Activated gamma-delta T cell (primary cell): Measurements from ENCODE around the gene EYS.

Source experiments
- DNase-seq: peaks from one replicate; lab custom pipeline; 2025; lab: John Stamatoyannopoulos, UW

EYS gene

DNA sequence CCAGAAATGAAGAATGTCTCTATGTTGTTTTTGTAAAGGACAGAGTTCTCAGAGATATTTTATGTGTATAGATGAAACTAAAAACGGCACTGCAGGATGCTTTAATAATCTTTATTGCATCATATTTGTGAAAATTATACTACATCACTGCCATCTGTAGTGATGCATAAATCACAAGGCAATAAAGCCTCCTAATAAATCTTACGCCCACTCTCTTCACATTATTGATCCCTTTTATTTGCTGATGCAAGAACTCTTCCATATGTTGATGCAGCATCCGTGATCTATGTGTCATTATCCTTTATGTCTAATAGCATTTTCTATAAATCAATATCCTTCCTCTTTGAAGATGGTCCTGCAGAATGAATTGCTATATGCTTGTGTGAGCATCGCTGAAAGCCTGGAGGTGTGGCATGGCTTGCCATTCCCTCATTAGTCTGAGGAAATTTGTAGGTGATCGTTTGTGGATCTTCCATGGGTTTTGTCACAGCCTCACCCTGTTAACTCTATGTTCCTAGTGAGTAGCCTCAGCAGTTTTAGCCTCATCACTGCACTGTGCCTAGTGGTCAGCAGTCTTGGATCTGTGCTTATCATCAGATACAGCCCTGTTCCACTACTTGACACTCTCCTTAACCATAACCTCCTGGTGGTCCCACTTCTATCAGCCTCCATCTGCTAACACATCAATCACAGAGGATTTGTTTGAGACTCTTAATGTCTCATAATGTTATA lies 983.5 kb downstream of the EYS start:
- DNase-seq, result no peak

- DNase-seq, result no peak
Measured at GRCh38 chr6:64721865-64722264, 985.2 kb downstream of the EYS start.

GRCh38 chr6:64717281-64717680 lies 989.7 kb downstream of the EYS start:
- DNase-seq, result no peak

GRCh38 chr6:64715624-64716023 lies 991.4 kb downstream of the EYS start:
- no peak for DNase-seq

DNA sequence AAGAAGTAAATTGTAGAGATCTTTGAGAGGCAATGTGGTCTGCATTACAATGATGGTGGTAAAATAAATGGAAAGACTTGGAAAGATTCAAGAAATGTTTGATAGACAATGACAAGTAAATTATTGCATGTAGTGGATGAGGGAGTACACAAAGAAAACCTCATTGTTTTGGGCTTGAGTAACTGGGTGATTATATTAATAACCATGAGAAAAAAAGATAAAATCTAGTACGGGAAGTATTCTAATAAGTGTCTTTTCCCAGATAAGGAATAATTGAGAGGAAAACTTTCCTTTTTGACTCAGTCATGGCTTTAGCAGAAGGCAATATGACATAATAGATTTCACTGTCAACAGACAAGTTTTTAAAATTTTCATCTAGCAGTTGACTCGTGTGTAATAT lies 993.0 kb downstream of the EYS start:
- no peak for DNase-seq

GRCh38 chr6:64713175-64713574 lies 993.9 kb downstream of the EYS start:
- DNase-seq, result no peak

GRCh38 chr6:64712606-64713005 lies 994.4 kb downstream of the EYS start:
- DNase-seq, result no peak

- DNase-seq, result no peak
Measured at GRCh38 chr6:64703922-64704321, 1003.1 kb downstream of the EYS start.

DNA sequence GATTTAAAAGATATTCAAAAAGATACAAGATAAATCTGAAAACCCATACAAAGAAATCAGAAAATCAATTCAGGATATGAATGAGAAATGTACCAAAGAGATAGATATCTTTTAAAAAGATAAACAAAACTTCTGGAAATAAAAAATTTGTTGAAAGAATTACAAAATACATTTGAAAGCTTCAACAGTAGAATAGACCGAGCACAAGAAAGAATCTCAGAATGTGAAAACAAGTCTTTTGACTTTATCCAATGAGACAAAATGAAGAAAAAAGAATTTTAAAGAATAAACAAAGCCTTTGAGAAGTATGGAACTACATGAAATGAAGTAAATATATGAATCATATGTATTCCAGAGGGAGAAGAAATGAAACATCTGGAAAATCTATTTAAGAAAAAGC lies 1011.0 kb downstream of the EYS start:
- no peak for DNase-seq

- no peak for DNase-seq
Measured at GRCh38 chr6:64694356-64694755, 1012.7 kb downstream of the EYS start.

- no peak for DNase-seq
Measured at GRCh38 chr6:64691064-64691463, 1016.0 kb downstream of the EYS start.

- DNase-seq, result no peak
Measured at GRCh38 chr6:64685401-64685800, 1021.6 kb downstream of the EYS start.

- no peak for DNase-seq
Measured at GRCh38 chr6:64683682-64684081, 1023.3 kb downstream of the EYS start.

DNA sequence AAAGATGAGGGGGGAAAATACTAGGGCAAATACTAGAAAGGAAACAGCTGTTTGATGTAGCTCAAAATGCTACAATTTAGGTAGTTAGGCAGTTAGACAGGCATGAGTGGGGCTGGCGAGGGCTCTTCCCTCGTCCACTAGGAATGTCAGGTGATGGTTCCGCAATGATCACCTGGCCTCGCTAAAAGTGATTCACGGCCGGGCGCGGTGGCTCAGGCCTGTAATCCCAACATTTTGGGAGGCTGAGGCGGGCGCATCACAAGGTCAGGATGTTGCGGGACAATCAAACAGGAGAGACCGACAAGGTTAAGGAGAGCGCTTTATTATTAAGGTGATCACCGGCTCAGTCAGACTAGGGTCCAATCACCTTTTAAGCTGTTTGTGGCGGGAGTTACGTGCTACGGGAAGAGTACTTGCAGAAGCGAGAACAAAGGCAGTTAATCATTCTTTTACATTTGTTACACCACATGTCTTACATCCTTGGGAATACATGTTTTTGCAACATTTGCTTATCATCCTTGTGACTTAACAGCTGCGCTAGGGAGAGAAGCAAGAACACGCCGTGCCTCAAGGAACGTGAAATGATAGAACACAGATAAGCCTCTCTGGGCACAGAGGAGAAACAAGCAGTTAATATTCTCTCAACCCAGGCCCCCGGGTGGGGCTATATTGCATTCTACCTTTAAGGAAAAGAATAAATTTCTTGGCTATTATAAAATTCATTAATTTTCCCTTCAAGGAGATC lies 1025.4 kb downstream of the EYS start:
- no peak for DNase-seq

- no peak for DNase-seq
Measured at GRCh38 chr6:64680446-64680845, 1026.6 kb downstream of the EYS start.

GRCh38 chr6:64679416-64679815 lies 1027.6 kb downstream of the EYS start:
- no peak for DNase-seq

DNA sequence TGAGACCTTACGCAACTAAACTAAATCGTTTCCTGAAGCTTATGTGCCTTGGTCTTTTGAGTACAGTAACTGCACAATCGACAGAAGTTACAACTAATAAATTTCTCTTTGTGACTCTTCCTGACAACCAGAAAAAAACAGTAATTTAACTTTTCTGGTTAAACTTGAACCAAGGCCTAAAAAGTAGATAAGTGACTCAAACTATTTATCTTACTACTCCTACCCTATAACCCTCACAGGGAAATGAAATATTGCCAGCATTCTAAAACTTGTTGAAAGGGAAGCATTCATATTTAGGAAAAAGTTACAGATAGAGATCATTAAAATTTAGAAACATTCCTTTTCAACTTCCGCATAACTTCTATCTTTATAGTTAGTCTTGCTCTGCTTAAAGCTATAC lies 1034.4 kb downstream of the EYS start:
- no peak for DNase-seq

DNA sequence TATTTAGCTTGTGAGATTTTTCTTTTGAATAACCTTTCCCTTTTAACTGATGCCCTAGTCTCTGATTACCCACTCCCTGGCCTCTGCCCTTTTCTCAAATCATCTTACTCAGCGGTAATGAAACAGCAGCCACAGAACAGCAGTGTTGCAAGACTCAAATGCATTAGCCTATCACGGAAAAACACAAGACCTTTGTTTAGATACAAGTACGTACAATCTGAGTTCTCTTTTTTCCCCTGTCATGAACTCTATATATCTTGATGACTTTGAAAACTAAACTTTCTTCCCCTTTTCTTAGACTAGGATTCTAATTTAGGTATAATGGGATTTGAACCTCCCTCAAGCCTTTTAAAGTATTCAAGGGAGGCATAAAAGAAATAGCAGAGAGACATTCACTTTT lies 1034.9 kb downstream of the EYS start:
- no peak for DNase-seq

DNA sequence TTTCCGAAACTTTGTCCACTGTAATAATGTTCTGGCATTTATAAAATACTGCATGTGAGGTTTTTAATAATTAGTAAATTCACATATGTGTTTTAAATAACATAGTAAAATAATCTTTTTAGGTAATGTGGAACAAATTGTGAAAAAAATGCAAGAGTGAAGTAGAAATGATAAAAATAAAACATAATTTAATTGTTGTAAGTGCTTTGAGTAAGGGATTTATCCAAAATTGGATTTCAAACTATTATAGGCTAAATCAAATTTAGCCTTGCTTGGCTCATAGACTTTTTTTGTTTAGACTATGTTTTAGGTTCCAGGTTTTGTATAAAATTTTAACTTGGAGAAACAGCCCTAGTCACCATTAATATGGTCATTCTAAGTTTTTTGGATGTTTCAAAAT lies 1041.9 kb downstream of the EYS start:
- DNase-seq, result no peak

DNA sequence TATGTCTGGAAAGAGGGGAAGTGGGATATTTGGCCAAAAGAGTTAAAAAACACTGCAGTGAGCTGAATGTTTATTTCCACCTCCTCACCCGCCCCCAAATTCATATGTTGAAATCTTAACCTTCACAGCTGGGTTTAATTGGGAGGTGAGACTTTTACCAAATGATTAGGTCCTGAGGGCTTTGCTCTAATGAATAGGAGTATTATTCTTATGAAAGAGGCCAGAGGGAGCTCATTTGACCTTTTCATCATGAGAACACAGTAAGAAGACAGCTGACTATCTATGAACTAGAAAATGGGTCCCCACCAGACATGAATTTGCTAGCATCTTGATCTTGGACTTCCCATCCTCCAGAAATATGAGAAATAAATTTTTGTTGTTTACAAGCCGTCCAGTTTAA lies 1042.5 kb downstream of the EYS start:
- no peak for DNase-seq

- no peak for DNase-seq
Measured at GRCh38 chr6:64644024-64644423, 1063.0 kb downstream of the EYS start.

DNA sequence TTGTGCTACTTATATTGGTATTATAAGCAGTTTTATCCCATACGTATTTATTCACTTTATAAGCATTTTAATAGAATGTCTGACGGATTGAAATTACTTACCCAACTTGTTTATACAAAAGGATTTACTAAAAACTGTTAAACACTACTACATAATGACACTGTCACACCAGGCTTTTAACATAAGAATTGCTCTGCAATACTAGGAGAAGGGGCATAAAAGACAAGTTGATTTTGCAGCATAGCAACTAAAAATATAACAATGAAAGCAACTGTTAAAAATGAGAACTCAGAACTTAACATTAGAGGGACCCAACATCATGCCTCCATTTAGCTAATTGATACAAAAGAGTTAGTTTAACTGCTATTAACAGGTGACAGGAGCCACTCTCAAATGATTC lies 1076.1 kb downstream of the EYS start:
- DNase-seq, result no peak

GRCh38 chr6:64622944-64623343 lies 1084.1 kb downstream of the EYS start:
- DNase-seq, result no peak

DNA sequence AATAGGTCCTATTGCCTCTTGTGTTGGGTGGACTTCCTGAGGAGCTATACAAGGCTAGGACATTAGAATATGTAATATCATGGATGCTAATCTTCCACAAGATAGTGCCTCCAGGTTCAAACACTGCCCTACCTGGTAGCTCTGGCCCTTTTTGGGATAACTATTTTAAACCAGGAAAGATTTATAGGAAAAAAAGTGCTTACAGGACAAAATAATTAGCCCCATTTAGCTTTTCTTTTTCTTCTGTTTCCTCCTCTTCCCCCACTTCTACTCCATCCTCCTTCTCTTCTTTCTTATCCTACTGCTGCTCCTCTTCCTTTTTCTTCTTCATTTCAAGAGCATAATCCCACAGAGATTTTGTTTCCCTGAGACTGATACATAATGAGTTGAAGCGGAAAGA lies 1104.0 kb downstream of the EYS start:
- no peak for DNase-seq
